ENCODE measurements around the gene SUSD3. TPM values are rescaled to one million over a fixed set of nuclear protein-coding genes. Genes with fewer than 3 reads are reported as not detected.

SUSD3 gene
- total RNA-seq, 1 experiment from 2014 or later: 9.0 TPM

GRCh38 chr9:93099551-93100275, 41.2 kb downstream of the SUSD3 start:
- Histone ChIP-seq H3K79me2 (ENCODE audit: insufficient read depth, low read length) (no peaks in the 10 kb centered on the region; the same call in 1 of the 2 replicates), H3K79me1 (ENCODE audit: insufficient read depth, low read depth, low read length, poor library complexity, severe bottlenecking) (no peaks in the 10 kb centered on the region), H4K91ac (ENCODE audit: insufficient read length, low read depth, low read length) (no peak overlapping the region), H2BK5ac (ENCODE audit: insufficient read length, low read length) (no peak overlapping the region), H3K9ac (ENCODE audit: extremely low read depth, insufficient read length, low read length) (no peak overlapping the region), H2BK20ac (ENCODE audit: low read depth, low read length, poor library complexity, severe bottlenecking) (no peak overlapping the region), H3K4me1 (ENCODE audit: insufficient read depth, low read length) (no peaks in the 10 kb centered on the region; the same call in 1 of the 2 replicates), H3T11ph (ENCODE audit: low read length) (no peak overlapping the region), H3K4ac (ENCODE audit: low read depth, low read length) (no peak overlapping the region), H3K56ac (ENCODE audit: insufficient read length, low read depth, low read length) (no peak overlapping the region), H2BK12ac (ENCODE audit: insufficient read length, low read depth, low read length) (no peak overlapping the region), H2BK15ac (ENCODE audit: low read depth, low read length) (no peak overlapping the region), H4K8ac (replicated peaks; ENCODE audit: insufficient read length, low read depth, low read length) (no peak overlapping the region), H3K18ac (ENCODE audit: insufficient read length, low read depth, low read length) (no peak overlapping the region), H3K9me3 (ENCODE audit: control insufficient read depth, low read depth, low read length) (no peaks in the 10 kb centered on the region), H3K23me2 (ENCODE audit: insufficient read length, low read depth, low read length, poor library complexity, severe bottlenecking) (peaks cover 8% of the 10 kb centered on the region), H4K20me1 (ENCODE audit: control insufficient read depth, insufficient read depth, insufficient read length) (no peaks in the 10 kb centered on the region), H3K27me3 (ENCODE audit: insufficient read depth, low read length) (no peaks in the 10 kb centered on the region), H3K23ac (ENCODE audit: insufficient read length, low read depth, low read length) (no peak overlapping the region), H2AFZ (ENCODE audit: low read length) (no peak overlapping the region), H3K4me2 (ENCODE audit: insufficient read depth, insufficient read length, low read length) (no peak overlapping the region), H2AK5ac (ENCODE audit: insufficient read length, low read length) (no peak overlapping the region), H2BK120ac (ENCODE audit: low read depth, low read length, poor library complexity, severe bottlenecking) (no peak overlapping the region), H3K14ac (ENCODE audit: insufficient read depth, low read length) (no peak overlapping the region), H3K27ac (ENCODE audit: insufficient read length, low read depth, low read length) (no peak overlapping the region), H4K5ac (ENCODE audit: insufficient read length, low read depth, low read length) (no peak overlapping the region)
- Mint-ChIP-seq H3K9me3 (peaks cover 4 to 9% of the 10 kb centered on the region in 2 experiments; a peak in 4 of 5 replicates), H3K4me3 (no peak overlapping the region; a peak in 1 of 5 replicates), H3K4me1 (peaks cover 9 to 12% of the 10 kb centered on the region in 2 experiments), H3K27me3 (ENCODE audit: low read depth) (peaks cover 2% of the 10 kb centered on the region), H3K27ac (no peak overlapping the region), H3K36me3 (ENCODE audit: insufficient read depth in 1 of 3, low read depth in 3 of 3) (peaks cover 5 to 6% (median 5%) of the 10 kb centered on the region in 3 experiments; a peak in 5 of 7 replicates)
- TF ChIP-seq CTCF (conservative IDR thresholded peaks at IDR 0.05): no peak
- no peak for DNase-seq
- WGBS (ENCODE audit: extremely low coverage, insufficient read length, low lambda C conversion rate): no CpG with 5 or more reads among the region's 16 CpGs

All from H9 (cell line).